Measurements from ENCODE around the gene GAB3. TPM values are rescaled to one million over a fixed set of nuclear protein-coding genes. Genes with fewer than 3 reads are reported as not detected.
A peak's percentile ranks its signal among the peaks of the same experiment; 100 is the strongest.

GAB3 gene
- 10 to 100 TPM in 1 of 9 donors, 1 to 10 TPM in 8; 1.9 to 11.8 (median 5.6) TPM for total RNA-seq
- 1 to 10 TPM; 2.6 to 8.2 (median 3.5) TPM for polyA plus RNA-seq
- long read RNA-seq, donor 1: 0 reads
- long read RNA-seq, donor 2: 0 reads
- long read RNA-seq, donor 3: 0 reads
- long read RNA-seq, donor 4, partial matches to known transcripts: 0 of 1 reads
- long read RNA-seq, donor 4, other reads (novel, unspliced or antisense): 0 of 1 reads
- long read RNA-seq, donor 5, partial matches to known transcripts: 0 of 3 reads
- long read RNA-seq, donor 5, other reads (novel, unspliced or antisense): 2 of 3 reads
- long read RNA-seq, donor 6, partial matches to known transcripts: 0 of 4 reads
- long read RNA-seq, donor 6, other reads (novel, unspliced or antisense): 1 of 4 reads
- long read RNA-seq, donor 7: 0 reads
- long read RNA-seq, donor 8: 0 reads
- long read RNA-seq, donor 9: 0 reads
- long read RNA-seq, donor 10: 0 reads

- H3K36me3 ChIP-seq (replicated peaks in 1 of 2): no peaks in the 10 kb centered on the region
- TF ChIP-seq CTCF (IDR thresholded peaks at IDR 0.05) (no peak), POLR2A (IDR thresholded peaks at IDR 0.05) (peak in 1 of 2 donors; percentile 14)
- 1 to 48% (median 15%) methylated on average over 5 to 83 of the region's 98 CpGs for WGBS, 4 donors
- peak within 1 kb of the TSS in 4 of 5 donors; percentile 42 to 85 (median 66) for H3K27ac ChIP-seq
- peak in 4 of 7 donors; percentile 28 to 52 (median 28) for DNase-seq
- H3K9me3 ChIP-seq (replicated peaks in 1 of 3): no peaks in the 10 kb centered on the region
- peak within 1 kb of the TSS in 2 of 4 donors; percentile 17 to 59 for H3K4me3 ChIP-seq
- intact Hi-C loops (cut with DNase I): no loop called here
- no peaks in the 10 kb centered on the region for H3K27me3 ChIP-seq
- no peaks in the 10 kb centered on the region for H3K4me1 ChIP-seq (replicated peaks in 1 of 2)
Observed at GRCh38 chrX:154750301-154751202, at the start of gene GAB3. Gene GAB3 (minus strand): TSS chrX:154751077. CDS start chrX:154751025, 52 bp downstream.

GRCh38 chrX:154799556-154800348 is 48.9 kb upstream of the GAB3 start:
- no peak for TF ChIP-seq CTCF (IDR thresholded peaks at IDR 0.05)
- TF ChIP-seq POLR2A (IDR thresholded peaks at IDR 0.05): no peak
- no peaks in the 10 kb centered on the region for H3K9me3 ChIP-seq (replicated peaks in 1 of 3)
- intact Hi-C loops (cut with DNase I): no loop called here
- H3K27me3 ChIP-seq: no peaks in the 10 kb centered on the region
- DNase-seq: peak in 5 of 7 donors; percentile 22 to 66 (median 36)
- H3K36me3 ChIP-seq (replicated peaks in 1 of 2): no peaks in the 10 kb centered on the region
- H3K27ac ChIP-seq: peak overlapping the region in 4 of 5 donors; percentile 51 to 84 (median 74)
- H3K4me1 ChIP-seq (replicated peaks in 1 of 2): peaks cover 8 to 44% of the 10 kb centered on the region in 2 donors
- no peak overlapping the region for H3K4me3 ChIP-seq
- 48 to 56% (median 53%) methylated on average over 6 to 9 of the region's 9 CpGs for WGBS, 4 donors

- Histone ChIP-seq H3K4me3 (no peak overlapping the region), H3K27me3 (no peaks in the 10 kb centered on the region), H3K9me3 (replicated peaks in 1 of 3) (no peaks in the 10 kb centered on the region), H3K4me1 (replicated peaks in 1 of 2) (peaks cover 8 to 24% of the 10 kb centered on the region in 2 donors), H3K36me3 (replicated peaks in 1 of 2) (no peaks in the 10 kb centered on the region), H3K27ac (no peak overlapping the region)
- DNase-seq: no peak
- WGBS, 4 donors: 57 to 67% (median 62%) methylated on average over 6 of the region's 6 CpGs
- TF ChIP-seq CTCF (IDR thresholded peaks at IDR 0.05) (no peak), POLR2A (IDR thresholded peaks at IDR 0.05) (no peak)
- intact Hi-C loops (cut with DNase I): no loop called here
Observed at GRCh38 chrX:154797006-154797405, 46.1 kb upstream of the GAB3 start.
